ENCODE data around the gene PSMC4. TPM values are rescaled to one million over a fixed set of nuclear protein-coding genes. Genes with fewer than 3 reads are reported as not detected.

PSMC4 gene
- total RNA-seq, 1 experiment from 2014 or later: 105 TPM

GRCh38 chr19:40023969-40024368 is 53.0 kb downstream of the PSMC4 start:
- TF ChIP-seq CTCF (IDR thresholded peaks at IDR 0.05; ENCODE audit: unreplicated experiment): no peak
- Mint-ChIP-seq H3K27ac (ENCODE audit: low read depth, unreplicated experiment) (no peak overlapping the region), H3K4me1 (ENCODE audit: insufficient read depth, unreplicated experiment) (no peaks in the 10 kb centered on the region), H3K4me3 (ENCODE audit: unreplicated experiment) (no peak overlapping the region), H3K27me3 (ENCODE audit: insufficient read depth, unreplicated experiment) (no peaks in the 10 kb centered on the region), H3K36me3 (ENCODE audit: insufficient read depth, unreplicated experiment) (no peaks in the 10 kb centered on the region), H3K9me3 (ENCODE audit: unreplicated experiment) (peaks cover 42% of the 10 kb centered on the region)
- CTCF ChIA-PET: interaction anchor here (0.6 kb wide), 1 partner anchor 26 kb away, joined by 3 read pairs; no protein-coding TSS in a partner anchor
- DNase-seq (ENCODE audit: unreplicated experiment): no peak
- BruUV-seq (replicated peaks): no TSS peak
- POLR2A ChIA-PET: no interaction called here
- intact Hi-C loops (cut with micrococcal nuclease): no loop called here

- no peaks in the 10 kb centered on the region for H3K27me3 Mint-ChIP-seq (ENCODE audit: insufficient read depth, unreplicated experiment)
- DNase-seq (ENCODE audit: unreplicated experiment): no peak
- ChIA-PET CTCF (no interaction called here), POLR2A (interaction anchor here (0.9 kb wide), 1 partner anchor 31 kb away, joined by 3 read pairs; no protein-coding TSS in a partner anchor)
- BruUV-seq (replicated peaks): no TSS peak
- intact Hi-C loops (cut with micrococcal nuclease): no loop called here
- H3K36me3 Mint-ChIP-seq (ENCODE audit: insufficient read depth, unreplicated experiment): peaks cover 6% of the 10 kb centered on the region
- H3K9me3 Mint-ChIP-seq (ENCODE audit: unreplicated experiment): peaks cover 30% of the 10 kb centered on the region
- no peak for TF ChIP-seq CTCF (IDR thresholded peaks at IDR 0.05; ENCODE audit: unreplicated experiment)
- no peak overlapping the region for H3K27ac Mint-ChIP-seq (ENCODE audit: low read depth, unreplicated experiment)
- H3K4me1 Mint-ChIP-seq (ENCODE audit: insufficient read depth, unreplicated experiment): no peaks in the 10 kb centered on the region
- H3K4me3 Mint-ChIP-seq (ENCODE audit: unreplicated experiment): no peak overlapping the region
Observed at GRCh38 chr19:40025938-40026596, 55.1 kb downstream of the PSMC4 start.

- peaks cover 25% of the 10 kb centered on the region for H3K9me3 Mint-ChIP-seq (ENCODE audit: unreplicated experiment)
Observed at GRCh38 chr19:40026597-40026970, 55.6 kb downstream of the PSMC4 start.

More at GRCh38 chr19:40026597-40026970, 55.6 kb downstream of the PSMC4 start:
- no peaks in the 10 kb centered on the region for H3K4me1 Mint-ChIP-seq (ENCODE audit: insufficient read depth, unreplicated experiment)
- intact Hi-C loops (cut with micrococcal nuclease): no loop called here
- no peak overlapping the region for H3K4me3 Mint-ChIP-seq (ENCODE audit: unreplicated experiment)
- peaks cover 6% of the 10 kb centered on the region for H3K36me3 Mint-ChIP-seq (ENCODE audit: insufficient read depth, unreplicated experiment)
- BruUV-seq (replicated peaks): no TSS peak
- no peak for DNase-seq (ENCODE audit: unreplicated experiment)
- no peak overlapping the region for H3K27ac Mint-ChIP-seq (ENCODE audit: low read depth, unreplicated experiment)
- ChIA-PET POLR2A (no interaction called here), CTCF (no interaction called here)
- no peak for TF ChIP-seq CTCF (IDR thresholded peaks at IDR 0.05; ENCODE audit: unreplicated experiment)
- H3K27me3 Mint-ChIP-seq (ENCODE audit: insufficient read depth, unreplicated experiment): no peaks in the 10 kb centered on the region

Other genes starting within 250 kb of the PSMC4 start
- gene CLC, start 233.1 kb upstream of the PSMC4 start, total RNA-seq (2022): not detected in 2 replicates
- not detected in 2 replicates for gene LEUTX, start 192.3 kb upstream of the PSMC4 start, total RNA-seq (2022)
- gene DYRK1B, start 137.0 kb upstream of the PSMC4 start, total RNA-seq (2022): 11.8 and 14.3 TPM in 2 replicates
- 355 and 502 TPM in 2 replicates for gene FBL, start 124.8 kb upstream of the PSMC4 start, total RNA-seq (2022)
- 0.37 and 0.96 TPM in 2 replicates for gene FCGBP, start 36.5 kb upstream of the PSMC4 start, total RNA-seq (2022)
- 5.2 and 6.3 TPM in 2 replicates for gene ZNF546, start 25.9 kb downstream of the PSMC4 start, total RNA-seq (2022)
- 10.2 and 12.8 TPM in 2 replicates for gene ZNF780B, start 85.1 kb downstream of the PSMC4 start, total RNA-seq (2022)
- gene ZNF780A, start 119.8 kb downstream of the PSMC4 start, total RNA-seq (2022): 9.7 and 14.0 TPM in 2 replicates
- 17.1 and 23.2 TPM in 2 replicates for gene MAP3K10, start 220.3 kb downstream of the PSMC4 start, total RNA-seq (2022)
- gene TTC9B, start 247.2 kb downstream of the PSMC4 start, total RNA-seq (2022): not detected in 2 replicates